Neutrophil (primary cell): Measurements from ENCODE around the gene SPINT3.

Source experiments
- H3K27ac ChIP-seq: fragments of 200-600 bp; sonication (generic); 2 replicates; pipeline ENCODE4 v1.5.1; 2016; ENCODE audit warnings: mild to moderate bottlenecking, moderate library complexity
- H3K27me3 ChIP-seq: fragments of 200-600 bp; sonication (generic); 2 replicates; pipeline ENCODE4 v1.6.0; 2016; ENCODE audit warnings: mild to moderate bottlenecking
- H3K36me3 ChIP-seq: fragments of 200-600 bp; sonication (generic); 2 replicates; pipeline ENCODE4 v1.5.1; 2017
- H3K4me1 ChIP-seq, 2 experiments: fragments of 200-600 bp in 1 of 2; sonication (generic) in 1 of 2; 1 replicate in 1 of 2; 2 replicates in 1 of 2; pipeline versions ENCODE4 v1.5.1 to v1.6.1; 2013 to 2016; ENCODE audit warnings: low read depth in 1 of 2, low read length in 1 of 2, mild to moderate bottlenecking in 1 of 2, moderate library complexity in 1 of 2; ENCODE audit not compliant: control insufficient read depth in 1 of 2, insufficient read depth in 1 of 2
- H3K4me3 ChIP-seq, 2 experiments: fragments of 200-600 bp in 1 of 2; sonication (generic) in 1 of 2; 1 replicate in 1 of 2; 2 replicates in 1 of 2; pipeline ENCODE4 v1.5.1; 2013 to 2016; ENCODE audit warnings: low read depth in 1 of 2, low read length in 1 of 2, mild to moderate bottlenecking in 1 of 2, moderate library complexity in 1 of 2
- H3K9me3 ChIP-seq: fragments of 200-600 bp; sonication (generic); 2 replicates; pipeline ENCODE4 v1.5.1; 2016
- CTCF ChIP-seq: fragments of 200-600 bp; sonication (generic); IDR thresholded peaks from 2 replicates; pipeline ENCODE4 v1.5.1; 2016; ENCODE audit warnings: antibody characterized with exemption

SPINT3 gene

GRCh38 chr20:45509091-45509490 lies 6.3 kb downstream of the SPINT3 start:
- Histone ChIP-seq H3K36me3 (no peaks in the 10 kb centered on the region), H3K4me3 (no peak overlapping the region), H3K4me1 (no peaks in the 10 kb centered on the region), H3K27ac (no peak overlapping the region), H3K27me3 (peaks cover 68% of the 10 kb centered on the region), H3K9me3 (no peaks in the 10 kb centered on the region)
- no peak for TF ChIP-seq CTCF

GRCh38 chr20:45508068-45508886 lies 7.1 kb downstream of the SPINT3 start:
- H3K27me3 ChIP-seq, result peaks cover 68% of the 10 kb centered on the region
- TF ChIP-seq CTCF, result no peak
- H3K4me3 ChIP-seq, result no peak overlapping the region
- H3K9me3 ChIP-seq, result no peaks in the 10 kb centered on the region
- H3K36me3 ChIP-seq, result no peaks in the 10 kb centered on the region
- H3K4me1 ChIP-seq, result no peaks in the 10 kb centered on the region
- H3K27ac ChIP-seq, result no peak overlapping the region

GRCh38 chr20:45507011-45507820 lies 8.2 kb downstream of the SPINT3 start:
- Histone ChIP-seq H3K27ac (no peak overlapping the region), H3K36me3 (no peaks in the 10 kb centered on the region), H3K27me3 (peaks cover 68% of the 10 kb centered on the region), H3K4me1 (no peaks in the 10 kb centered on the region), H3K4me3 (no peak overlapping the region), H3K9me3 (no peaks in the 10 kb centered on the region)
- TF ChIP-seq CTCF, result no peak

GRCh38 chr20:45506398-45506797 lies 9.0 kb downstream of the SPINT3 start:
- no peak overlapping the region for H3K4me3 ChIP-seq
- H3K9me3 ChIP-seq, result no peaks in the 10 kb centered on the region
- no peak overlapping the region for H3K27ac ChIP-seq
- no peak for TF ChIP-seq CTCF
- H3K27me3 ChIP-seq, result peaks cover 74% of the 10 kb centered on the region
- H3K4me1 ChIP-seq, result no peaks in the 10 kb centered on the region
- H3K36me3 ChIP-seq, result no peaks in the 10 kb centered on the region

- H3K27me3 ChIP-seq, result peaks cover 67% of the 10 kb centered on the region
Observed at GRCh38 chr20:45503403-45503802, 12.0 kb downstream of the SPINT3 start.

More at GRCh38 chr20:45503403-45503802, 12.0 kb downstream of the SPINT3 start:
- Histone ChIP-seq H3K9me3 (no peaks in the 10 kb centered on the region), H3K36me3 (no peaks in the 10 kb centered on the region), H3K4me1 (no peaks in the 10 kb centered on the region), H3K27ac (no peak overlapping the region), H3K4me3 (no peak overlapping the region)
- no peak for TF ChIP-seq CTCF
